Occipital lobe (tissue), 2 donors: ENCODE results near the gene GLB1L3. TPM values are rescaled to one million over a fixed set of nuclear protein-coding genes. Genes with fewer than 3 reads are reported as not detected.
"Not testable (repeated sequence)": the region's sequence is repeated elsewhere in the genome, so short reads cannot be mapped to it uniquely, and the experiment has no call there.

ENCODE experiments used
- DNase-seq: peaks from one replicate; lab custom pipeline; 2025; lab: John Stamatoyannopoulos, UW
- total RNA-seq: library from RNA; depleted of rRNA; stranded (reverse); fragments of >200 nt; gene quantifications from one replicate; pipeline ENCODE4 v1.2.3, GENCODE V29; 2014

The GLB1L3 gene
- total RNA-seq, 1 donor from 2014 or later, result 0.47 TPM

DNA sequence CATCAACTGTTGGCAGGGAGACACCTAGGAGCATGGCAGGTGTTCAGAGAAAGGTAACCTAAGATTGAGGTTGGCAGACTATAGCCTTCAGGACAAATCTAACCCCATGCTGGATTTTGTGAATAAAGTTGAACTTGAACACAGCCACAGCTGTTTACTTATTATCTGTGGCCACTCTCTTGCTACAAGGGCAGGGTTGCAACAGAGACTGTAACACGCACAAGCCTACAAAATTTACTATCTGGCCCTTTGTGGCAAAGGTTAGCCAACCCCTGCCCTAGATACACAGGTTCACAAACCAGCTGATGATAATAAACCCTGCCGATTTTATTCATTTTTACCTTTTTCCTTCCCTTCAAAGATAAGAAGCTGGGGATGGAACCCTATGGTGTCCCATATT is 25.5 kb upstream of the GLB1L3 start:
- DNase-seq, result no peak

- DNase-seq, result no peak
These were observed 23.6 kb upstream of the GLB1L3 start for GRCh38 chr11:134252346-134253187.

GRCh38 chr11:134253188-134253993 is 22.8 kb upstream of the GLB1L3 start, which contains the start of the genes ACAD8 and THYN1:
ACAD8 (plus strand) TSS chr11:134253568; CDS start chr11:134253601, 33 bp downstream.
THYN1 (minus strand) TSS chr11:134253352; CDS start chr11:134252882, 470 bp downstream.
- peak; percentile 95 for DNase-seq

DNA sequence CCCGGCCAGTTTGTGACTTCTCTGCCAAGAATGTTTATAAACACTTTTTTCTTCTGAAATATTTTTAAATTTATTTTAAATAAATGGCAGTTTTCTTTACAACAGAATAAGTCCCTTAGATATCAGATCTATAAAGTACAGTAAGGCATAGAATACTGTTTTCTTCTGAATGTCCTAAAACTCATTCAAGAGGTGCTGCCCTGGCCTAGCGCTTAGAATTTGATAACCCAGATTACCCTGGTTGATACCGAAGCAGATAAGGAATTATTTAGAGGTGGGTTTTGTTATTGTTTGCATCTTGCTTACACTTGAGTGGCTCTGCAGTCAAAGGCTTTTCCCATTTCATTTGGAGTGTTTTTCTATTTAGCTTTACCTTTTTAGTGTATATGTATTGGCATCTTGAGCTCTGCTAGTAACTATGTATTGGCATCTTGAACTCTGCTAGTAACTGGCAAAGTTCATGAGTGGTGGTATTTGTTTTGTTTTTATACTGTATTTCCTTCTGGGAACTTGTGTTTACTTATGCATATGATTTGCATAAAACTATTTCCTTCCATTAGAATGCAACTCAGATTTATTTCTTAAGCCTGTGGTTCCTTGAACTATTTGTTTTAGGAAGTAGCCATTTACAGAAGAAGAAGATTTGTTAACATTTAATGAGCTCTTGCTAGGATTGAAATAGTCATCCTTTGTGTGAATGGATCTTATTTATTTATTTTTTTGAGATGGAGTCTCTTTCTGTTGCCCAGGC is 21.6 kb upstream of the GLB1L3 start:
- DNase-seq, result no peak

DNA sequence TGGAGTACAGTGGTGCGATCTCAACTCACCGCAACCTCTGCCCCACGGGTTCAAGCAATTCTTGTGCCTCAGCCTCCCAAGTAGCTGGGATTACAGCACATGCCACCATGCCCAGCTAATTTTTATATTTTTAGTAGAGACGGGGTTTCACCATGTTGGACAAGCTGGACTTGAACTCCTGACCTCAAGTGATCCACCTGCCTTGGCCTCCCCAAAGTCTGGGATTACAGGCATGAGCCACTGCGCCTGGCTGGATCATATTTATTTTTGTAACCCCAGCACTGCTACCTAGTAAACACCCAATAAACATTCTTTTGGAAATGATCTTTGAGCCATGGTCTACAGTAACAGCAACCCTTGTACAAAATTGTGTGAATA is 21.0 kb upstream of the GLB1L3 start:
- DNase-seq, result not testable (repeated sequence)

DNA sequence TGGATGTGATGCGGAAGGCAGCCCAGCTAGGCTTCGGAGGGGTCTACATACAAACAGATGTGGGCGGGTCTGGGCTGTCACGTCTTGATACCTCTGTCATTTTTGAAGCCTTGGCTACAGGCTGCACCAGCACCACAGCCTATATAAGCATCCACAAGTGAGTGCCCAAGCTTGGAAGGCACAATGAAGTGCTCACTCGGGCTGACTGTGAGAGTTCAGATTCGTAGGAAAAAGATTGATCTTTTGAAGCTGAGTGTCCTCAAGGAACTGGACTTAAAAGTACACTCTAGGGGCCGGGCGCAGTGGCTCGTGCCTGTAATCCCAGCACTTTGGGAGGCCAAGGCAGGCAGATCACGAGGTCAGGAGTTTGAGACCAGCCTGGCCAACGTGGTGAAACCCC is 19.1 kb upstream of the GLB1L3 start:
- DNase-seq, result no peak

- no peak for DNase-seq
These were observed 17.6 kb upstream of the GLB1L3 start for GRCh38 chr11:134258577-134258976.

DNA sequence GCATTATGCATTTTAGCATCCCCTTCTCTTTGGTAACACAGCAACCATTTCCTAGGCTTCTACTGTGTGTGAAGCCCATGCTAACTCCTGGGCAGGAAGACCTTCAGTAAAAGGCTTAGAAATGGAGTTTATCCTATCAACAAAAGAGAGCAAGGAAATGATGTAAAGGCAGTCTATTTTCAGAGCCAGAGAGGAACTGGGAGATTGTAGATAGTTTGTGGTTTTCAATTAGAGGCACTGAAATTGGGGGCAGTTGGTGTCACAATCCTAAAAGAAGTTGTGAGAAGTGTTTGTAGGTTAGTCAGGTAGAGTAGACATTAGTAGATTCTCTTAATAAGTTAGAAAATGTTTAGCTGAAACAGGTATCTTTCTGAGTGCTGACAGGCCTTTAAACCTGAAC is 15.7 kb upstream of the GLB1L3 start:
- DNase-seq, result no peak

DNA sequence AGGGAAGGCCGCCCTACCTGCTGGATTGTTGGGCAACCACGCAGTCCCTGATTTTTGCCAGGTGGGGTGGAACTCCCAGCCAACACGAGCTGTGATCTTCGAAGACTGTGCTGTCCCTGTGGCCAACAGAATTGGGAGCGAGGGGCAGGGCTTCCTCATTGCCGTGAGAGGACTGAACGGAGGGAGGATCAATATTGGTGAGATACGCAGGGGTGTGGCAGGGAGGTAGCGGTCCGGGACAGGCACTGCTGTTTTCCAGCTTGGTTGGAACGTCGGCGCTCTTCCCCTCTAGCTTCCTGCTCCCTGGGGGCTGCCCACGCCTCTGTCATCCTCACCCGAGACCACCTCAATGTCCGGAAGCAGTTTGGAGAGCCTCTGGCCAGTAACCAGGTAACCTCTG is 15.2 kb upstream of the GLB1L3 start:
- DNase-seq, result no peak

- no peak for DNase-seq
These were observed 14.3 kb upstream of the GLB1L3 start for GRCh38 chr11:134261626-134262488.

DNA sequence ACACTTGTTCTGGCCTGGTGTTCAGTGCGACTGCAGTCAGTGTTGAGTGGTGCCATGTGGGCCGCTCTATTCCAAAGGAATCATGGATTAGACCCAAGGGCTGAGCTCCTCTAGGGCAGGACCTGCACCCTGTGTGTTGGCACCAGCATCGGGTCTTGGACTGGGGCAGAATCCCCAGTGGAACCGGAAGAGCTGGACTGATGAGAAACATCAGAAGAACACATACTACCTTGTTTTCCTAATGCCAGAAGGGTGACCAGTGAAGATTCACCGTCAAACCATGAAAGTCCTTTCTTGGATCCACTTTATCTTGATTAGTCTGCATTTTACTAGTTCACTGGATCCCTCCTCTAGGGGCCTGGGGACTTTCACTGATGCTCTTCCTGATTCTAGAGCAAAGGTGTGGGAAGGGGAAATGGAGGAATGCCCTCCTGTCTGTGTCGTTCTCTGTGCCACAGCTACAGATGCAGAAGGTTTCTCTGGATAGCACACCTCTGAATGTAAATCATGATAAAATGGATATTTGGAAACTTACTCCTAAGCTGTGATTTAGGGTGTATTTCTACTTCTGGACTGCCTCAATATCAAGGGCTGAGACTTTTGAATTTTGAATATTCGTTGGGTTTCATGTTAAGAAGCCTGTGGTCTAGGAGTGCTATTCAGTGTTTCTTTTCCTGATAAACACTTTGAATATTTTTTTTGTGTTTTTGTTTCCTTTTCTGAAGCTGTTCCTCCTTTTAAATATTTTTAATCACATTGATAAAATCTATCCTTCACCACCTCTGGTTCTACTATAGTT is 11.0 kb upstream of the GLB1L3 start:
- DNase-seq, result no peak

DNA sequence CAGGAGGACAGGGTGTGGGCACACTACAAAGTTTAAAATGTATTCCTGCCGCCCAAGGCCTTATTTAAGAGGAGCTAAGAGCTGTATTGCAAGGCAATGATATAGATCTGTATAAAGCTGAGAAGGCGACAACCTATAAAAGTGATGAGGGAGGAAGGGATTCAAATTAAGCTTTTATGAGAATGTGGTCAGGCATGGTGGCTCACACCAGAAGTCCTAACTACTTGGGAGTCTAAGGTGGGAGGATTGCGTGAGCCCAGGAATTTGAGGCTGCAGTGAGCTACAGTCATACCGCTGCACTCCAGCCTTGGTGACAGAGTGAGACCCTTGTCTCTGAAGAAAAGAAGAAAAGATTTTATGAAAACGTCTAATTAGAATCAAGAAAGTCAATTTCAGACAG is 9.7 kb upstream of the GLB1L3 start:
- no peak for DNase-seq

DNA sequence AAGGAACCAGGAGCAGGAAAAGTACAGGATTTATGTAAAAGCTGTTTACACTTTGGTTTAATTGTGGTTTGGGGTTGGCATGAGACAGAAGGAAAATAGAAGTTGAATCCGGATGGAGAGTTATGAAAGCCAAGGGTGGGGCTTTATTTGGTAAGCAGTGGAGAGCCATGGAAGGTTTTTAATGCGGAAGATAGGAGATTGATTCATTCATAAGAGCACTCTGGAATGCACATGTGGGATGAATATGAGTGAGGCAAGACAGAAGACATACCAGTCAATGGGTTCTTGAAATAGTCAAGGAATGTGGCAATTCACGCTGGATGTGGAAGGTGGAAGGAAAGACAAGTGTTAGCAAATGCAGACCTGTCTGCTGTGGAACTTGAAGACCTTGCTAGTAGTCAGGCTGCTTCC is 9.3 kb upstream of the GLB1L3 start:
- no peak for DNase-seq

DNA sequence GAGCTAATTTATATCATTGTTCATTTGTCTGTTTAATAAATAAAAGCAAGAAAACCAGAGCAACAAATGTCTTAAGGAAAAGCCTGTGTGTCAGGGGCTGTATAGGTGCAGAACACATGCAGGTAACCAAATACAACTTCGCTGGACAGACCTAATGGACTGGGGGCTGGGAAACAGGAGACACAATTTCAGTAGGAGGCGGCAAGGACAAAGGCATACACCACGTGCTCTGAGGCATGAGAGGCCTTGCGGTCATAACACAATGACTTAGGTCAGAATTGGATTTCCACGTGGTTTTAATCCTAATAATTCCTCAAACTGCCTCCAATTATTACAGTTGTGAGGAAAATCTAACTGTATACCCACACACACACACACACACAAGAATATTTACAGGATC is 8.7 kb upstream of the GLB1L3 start:
- no peak for DNase-seq

GRCh38 chr11:134267966-134268365 is 8.2 kb upstream of the GLB1L3 start:
- DNase-seq, result no peak

- no peak for DNase-seq
These were observed 5.9 kb upstream of the GLB1L3 start for GRCh38 chr11:134270250-134270714.

GRCh38 chr11:134271978-134272377 is 4.2 kb upstream of the GLB1L3 start:
- DNase-seq, result no peak

DNA sequence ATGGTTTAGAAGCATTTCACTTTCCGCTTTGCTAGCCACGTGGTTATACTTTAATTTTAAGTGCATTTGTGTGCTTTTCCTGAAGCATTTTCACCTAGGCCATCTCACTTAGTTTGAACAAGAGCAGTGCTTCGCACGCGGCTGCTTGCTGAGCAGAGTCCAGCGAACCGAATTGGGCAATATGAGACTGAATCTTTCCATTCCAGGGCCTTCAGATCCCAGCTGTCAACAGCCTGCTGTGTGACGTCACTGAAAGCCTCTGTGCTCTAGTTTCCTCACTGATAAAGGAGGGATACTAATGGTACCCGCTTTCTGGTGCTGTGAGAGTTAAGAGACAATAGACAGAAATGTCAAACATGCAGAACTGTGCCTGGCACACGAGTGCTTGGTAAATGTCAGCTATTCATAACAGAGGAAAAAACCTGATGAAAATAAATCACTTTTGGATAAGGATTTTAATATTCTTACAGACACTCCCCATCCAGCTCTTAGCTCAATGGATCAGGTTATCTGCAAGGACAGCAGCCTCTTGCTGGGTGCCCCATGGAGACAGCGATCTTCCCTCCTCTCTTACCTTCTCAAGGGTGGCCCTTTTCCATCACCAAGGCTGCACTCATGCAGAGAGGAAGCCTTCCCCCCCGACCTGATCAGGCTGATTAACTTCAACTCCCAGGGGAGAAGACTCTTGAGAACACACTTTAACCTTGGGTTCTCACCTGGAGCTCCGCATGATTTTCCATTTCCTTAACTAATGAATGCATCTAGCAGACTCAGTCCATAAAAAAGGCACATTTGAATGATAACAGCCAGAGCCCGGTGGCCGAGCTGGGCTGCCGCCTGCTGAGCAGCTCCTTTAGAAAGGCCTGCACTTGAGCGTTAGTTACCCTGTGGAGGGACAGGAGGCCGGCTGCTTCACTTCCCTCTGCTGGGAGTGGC is 3.5 kb upstream of the GLB1L3 start:
- DNase-seq, result no peak

GRCh38 chr11:134273317-134273712 is 2.9 kb upstream of the GLB1L3 start:
- DNase-seq, result no peak
